OCI-LY7 (cell line): ENCODE results near the gene CEACAM20. TPM values are rescaled to one million over a fixed set of nuclear protein-coding genes. Genes with fewer than 3 reads are reported as not detected.

Experiments
- BruUV-seq: library from RNA; stranded (reverse); fragments of 400-500 nt; replicated peaks from 2 replicates; lab custom pipeline; 2021; lab: Mats Ljungman, UMichigan
- CTCF ChIA-PET: fragments of 300-600 bp; sonication (Branson Sonifier 250); formaldehyde crosslinking; loops from one replicate; lab custom pipeline; 2022; ENCODE audit warnings: antibody characterized with exemption; ENCODE audit not compliant: unreplicated experiment; lab: Charles Lee
- POLR2A ChIA-PET: fragments of 300-600 bp; sonication (Branson Sonifier 250); formaldehyde crosslinking; loops from one replicate; lab custom pipeline; 2022; ENCODE audit warnings: antibody characterized with exemption; lab: Charles Lee
- DNase-seq: peaks from one replicate; pipeline ENCODE4 v3.0.0-alpha.2; 2015; ENCODE audit warnings: low spot score
- H2AFZ ChIP-seq: fragments of 200-600 bp; sonication (generic), shearing (Covaris generic); 2 replicates; pipeline ENCODE4 v1.6.1; 2014; ENCODE audit warnings: mild to moderate bottlenecking, antibody characterized with exemption, low read length, moderate library complexity
- H3K27ac ChIP-seq: fragments of 200-600 bp; sonication (generic); 2 replicates; pipeline ENCODE4 v1.5.1; 2014; ENCODE audit warnings: mixed run types, low read depth, mild to moderate bottlenecking, moderate library complexity, low read length, inconsistent platforms; ENCODE audit not compliant: poor library complexity, severe bottlenecking
- H3K36me3 ChIP-seq: fragments of 200-600 bp; sonication (generic); 2 replicates; pipeline ENCODE4 v1.6.1; 2014; ENCODE audit warnings: mild to moderate bottlenecking, antibody characterized with exemption, low read length, moderate library complexity, mixed read lengths; ENCODE audit not compliant: insufficient read depth
- H3K4me1 ChIP-seq: fragments of 200-600 bp; sonication (generic); 2 replicates; pipeline ENCODE4 v1.5.1; 2014; ENCODE audit warnings: mild to moderate bottlenecking, low read length; ENCODE audit not compliant: insufficient read depth, poor library complexity, severe bottlenecking
- H3K4me2 ChIP-seq: fragments of 200-600 bp; sonication (generic); 2 replicates; pipeline ENCODE4 v1.6.1; 2014; ENCODE audit warnings: mild to moderate bottlenecking, low read length
- H3K4me3 ChIP-seq: fragments of 200-600 bp; sonication (generic); 2 replicates; pipeline ENCODE4 v1.5.1; 2014; ENCODE audit warnings: mild to moderate bottlenecking, low read depth, low read length; ENCODE audit not compliant: poor library complexity, severe bottlenecking
- H3K79me2 ChIP-seq: fragments of 200-600 bp; sonication (generic); 2 replicates; pipeline ENCODE4 v1.6.1; 2016; ENCODE audit warnings: low read depth, mild to moderate bottlenecking, low read length, moderate library complexity, mixed read lengths; ENCODE audit not compliant: insufficient read depth
- H3K9me2 ChIP-seq: fragments of 200-600 bp; sonication (generic); 2 replicates; pipeline ENCODE4 v1.6.1; 2016; ENCODE audit warnings: mild to moderate bottlenecking, low read length, mixed read lengths; ENCODE audit not compliant: insufficient read depth
- H3K9me3 ChIP-seq: fragments of 200-600 bp; sonication (generic); 2 replicates; pipeline ENCODE4 v1.6.1; 2014; ENCODE audit warnings: mild to moderate bottlenecking, mixed run types, low read length, mixed read lengths
- H4K20me1 ChIP-seq: fragments of 200-600 bp; sonication (generic); 2 replicates; pipeline ENCODE4 v1.6.1; 2014; ENCODE audit warnings: mild to moderate bottlenecking, antibody characterized with exemption, low read length, moderate library complexity, mixed read lengths; ENCODE audit not compliant: insufficient read depth
- EZH2phosphoT487 ChIP-seq: fragments of 200-600 bp; sonication (generic); IDR thresholded peaks from 2 replicates; pipeline ENCODE4 v1.6.1; 2018; ENCODE audit warnings: low read depth, borderline replicate concordance, mild to moderate bottlenecking, mixed run types, antibody characterized with exemption, low read length, moderate library complexity, mixed read lengths
- intact Hi-C: fragments of 100-400 bp; cut with micrococcal nuclease; formaldehyde crosslinking; loops from one replicate; pipeline ENCODE4 v1.10.0; 2022; ENCODE audit not compliant: unreplicated experiment
- total RNA-seq, 2 experiments: library from RNA; depleted of rRNA in 1 of 2; stranded (reverse); fragments of >200 nt in 1 of 2; shearing (Covaris generic) in 1 of 2; gene quantifications; 2 replicates each; pipeline ENCODE4 v1.2.3, GENCODE V29; 2014 to 2022
- TF ChIP-seq, protein P1 (sequence below): fragments of 200-600 bp; sonication (generic); conservative IDR thresholded peaks from 2 replicates; pipeline ENCODE4 v1.5.1; 2014; ENCODE audit warnings: mild to moderate bottlenecking, antibody characterized with exemption, low read length, moderate library complexity, mixed read lengths

Gene CEACAM20
- total RNA-seq, 2 experiments from 2014 or later, result not detected

GRCh38 chr19:44532819-44533218 lies 3.3 kb upstream of the CEACAM20 start:
- Histone ChIP-seq H3K27ac (no peak overlapping the region), H3K4me2 (no peak overlapping the region), H2AFZ (no peak overlapping the region), H3K79me2 (no peaks in the 10 kb centered on the region), H3K9me2 (no peaks in the 10 kb centered on the region), H4K20me1 (no peaks in the 10 kb centered on the region), H3K4me3 (no peak overlapping the region), H3K9me3 (no peaks in the 10 kb centered on the region), H3K4me1 (no peaks in the 10 kb centered on the region), H3K36me3 (no peaks in the 10 kb centered on the region)
- BruUV-seq, result no TSS peak
- intact Hi-C loops, result no loop called here
- ChIA-PET POLR2A (no interaction called here), CTCF (no interaction called here)
- TF ChIP-seq, protein P1, sequence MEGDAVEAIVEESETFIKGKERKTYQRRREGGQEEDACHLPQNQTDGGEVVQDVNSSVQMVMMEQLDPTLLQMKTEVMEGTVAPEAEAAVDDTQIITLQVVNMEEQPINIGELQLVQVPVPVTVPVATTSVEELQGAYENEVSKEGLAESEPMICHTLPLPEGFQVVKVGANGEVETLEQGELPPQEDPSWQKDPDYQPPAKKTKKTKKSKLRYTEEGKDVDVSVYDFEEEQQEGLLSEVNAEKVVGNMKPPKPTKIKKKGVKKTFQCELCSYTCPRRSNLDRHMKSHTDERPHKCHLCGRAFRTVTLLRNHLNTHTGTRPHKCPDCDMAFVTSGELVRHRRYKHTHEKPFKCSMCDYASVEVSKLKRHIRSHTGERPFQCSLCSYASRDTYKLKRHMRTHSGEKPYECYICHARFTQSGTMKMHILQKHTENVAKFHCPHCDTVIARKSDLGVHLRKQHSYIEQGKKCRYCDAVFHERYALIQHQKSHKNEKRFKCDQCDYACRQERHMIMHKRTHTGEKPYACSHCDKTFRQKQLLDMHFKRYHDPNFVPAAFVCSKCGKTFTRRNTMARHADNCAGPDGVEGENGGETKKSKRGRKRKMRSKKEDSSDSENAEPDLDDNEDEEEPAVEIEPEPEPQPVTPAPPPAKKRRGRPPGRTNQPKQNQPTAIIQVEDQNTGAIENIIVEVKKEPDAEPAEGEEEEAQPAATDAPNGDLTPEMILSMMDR, result no peak
- no peak for TF ChIP-seq EZH2phosphoT487
- DNase-seq, result no peak

- no TSS peak for BruUV-seq
- Histone ChIP-seq H3K27ac (no peak overlapping the region), H2AFZ (no peak overlapping the region), H3K79me2 (no peaks in the 10 kb centered on the region), H3K36me3 (no peaks in the 10 kb centered on the region), H3K4me1 (no peaks in the 10 kb centered on the region), H3K9me2 (no peaks in the 10 kb centered on the region), H3K9me3 (no peaks in the 10 kb centered on the region), H4K20me1 (no peaks in the 10 kb centered on the region), H3K4me3 (no peak overlapping the region), H3K4me2 (no peak overlapping the region)
- ChIA-PET POLR2A (no interaction called here), CTCF (no interaction called here)
- intact Hi-C loops, result no loop called here
- no peak for DNase-seq
- TF ChIP-seq, protein P1, result no peak
- no peak for TF ChIP-seq EZH2phosphoT487
These were observed 1.3 kb upstream of the CEACAM20 start for GRCh38 chr19:44530777-44531176.

- BruUV-seq, result no TSS peak
- Histone ChIP-seq H3K4me1 (no peaks in the 10 kb centered on the region), H3K9me3 (no peaks in the 10 kb centered on the region), H2AFZ (no peak overlapping the region), H3K27ac (no peak overlapping the region), H3K4me3 (no peak overlapping the region), H4K20me1 (no peaks in the 10 kb centered on the region), H3K9me2 (no peaks in the 10 kb centered on the region), H3K36me3 (no peaks in the 10 kb centered on the region), H3K4me2 (no peak overlapping the region), H3K79me2 (no peaks in the 10 kb centered on the region)
- no peak for DNase-seq
- ChIA-PET POLR2A (no interaction called here), CTCF (no interaction called here)
- intact Hi-C loops, result no loop called here
- TF ChIP-seq, protein P1, result no peak
- no peak for TF ChIP-seq EZH2phosphoT487
These were observed 1.9 kb downstream of the CEACAM20 start for GRCh38 chr19:44527554-44527953.
